Stimulated activated CD8-positive, alpha-beta memory T cell treated with anti-CD3 and anti-CD28 coated beads, Interleukin-4, amount 100 ng/mL, for 1 hour (primary cell): ENCODE results near the gene CLEC9A.

Experiments
- DNase-seq, 2 donors: peaks; one replicate each; pipeline ENCODE4 v3.0.0-alpha.2; 2020; ENCODE audit warnings: low read depth in 2 of 2, low spot score in 1 of 2

Gene CLEC9A

DNA sequence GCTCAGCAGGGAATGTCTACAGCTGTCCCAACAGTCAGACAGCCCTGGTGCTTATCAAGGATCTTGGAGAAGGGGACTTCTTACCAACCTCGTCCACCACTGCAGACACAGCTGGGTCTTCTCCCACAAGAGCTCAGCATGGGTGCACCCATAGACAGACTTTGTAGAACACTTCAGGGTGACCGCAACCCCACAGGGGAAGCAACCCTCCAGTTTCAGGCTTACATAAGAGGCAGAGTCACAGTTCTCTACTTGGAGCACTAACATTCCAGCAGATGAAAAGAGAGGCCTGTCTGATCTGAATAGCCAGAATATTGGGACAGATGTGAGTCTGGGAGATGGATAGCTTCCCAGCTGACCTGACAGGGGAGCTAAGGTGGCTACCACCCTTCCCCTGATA, 71.8 kb downstream of the CLEC9A start:
- DNase-seq, result no peak

DNA sequence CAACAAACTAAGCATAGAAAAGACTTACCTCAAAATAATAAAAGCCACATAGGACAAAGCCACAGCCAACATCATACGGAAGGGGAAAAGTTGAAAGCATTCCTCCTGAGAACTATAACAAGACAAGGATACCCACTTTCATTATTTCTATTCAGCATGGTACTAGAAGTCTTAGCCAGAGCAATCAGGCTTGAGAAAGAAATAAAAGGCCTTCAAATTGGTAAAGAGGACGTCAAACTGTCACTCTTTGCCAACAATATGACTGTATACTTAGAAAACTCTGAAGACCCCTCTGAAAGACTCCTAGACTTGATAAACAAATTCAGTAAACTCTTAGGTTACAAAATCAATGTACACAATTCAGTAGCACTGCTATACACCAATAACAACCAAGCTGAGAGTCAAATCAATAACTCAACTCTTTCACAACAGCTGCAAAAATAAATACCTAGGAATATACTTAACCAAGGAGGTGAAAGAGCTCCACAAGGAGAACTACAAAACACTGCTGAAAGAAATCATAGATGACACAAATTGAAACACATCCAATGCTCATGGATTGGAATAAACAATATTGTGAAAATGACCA, 79.9 kb downstream of the CLEC9A start:
- no peak for DNase-seq

DNA sequence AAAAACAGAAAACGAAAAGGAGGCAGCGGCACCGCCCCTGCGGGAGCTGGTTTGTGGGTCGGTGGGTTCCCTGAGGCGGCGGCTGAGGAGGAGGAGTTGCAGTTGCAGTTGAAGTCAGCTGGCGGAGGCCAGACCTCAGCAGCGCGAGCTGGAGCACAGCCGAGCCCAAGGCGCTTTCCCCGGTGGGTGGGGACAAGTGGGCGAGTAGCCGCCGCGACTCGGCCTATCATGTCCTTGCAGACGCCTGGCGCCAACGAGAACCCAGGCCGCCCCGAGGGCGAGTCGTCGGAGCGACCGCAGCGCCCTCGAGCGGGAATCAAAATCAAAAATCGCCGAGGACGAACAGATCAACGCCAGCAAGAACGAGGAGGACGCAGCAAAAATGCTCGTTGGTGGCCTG, 81.0 kb downstream of the CLEC9A start:
- DNase-seq, result no peak

DNA sequence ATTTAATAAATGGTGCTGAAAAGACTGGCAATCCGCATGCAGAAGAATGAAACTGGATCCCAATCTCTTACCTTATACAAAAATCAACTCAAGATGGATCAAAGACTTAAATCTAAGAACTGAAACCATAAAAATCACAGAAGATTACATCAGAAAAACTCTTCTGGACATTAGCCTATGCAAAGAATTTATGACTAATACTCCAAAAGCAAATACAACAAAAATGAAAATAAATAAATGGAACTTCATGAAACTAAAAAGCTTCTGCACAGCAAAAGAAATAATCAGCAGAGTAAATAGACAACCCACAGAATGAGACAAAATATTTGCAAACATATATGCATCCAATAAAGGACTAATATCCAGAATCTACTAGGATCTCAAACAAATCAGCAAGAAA, 82.6 kb downstream of the CLEC9A start:
- no peak for DNase-seq

DNA sequence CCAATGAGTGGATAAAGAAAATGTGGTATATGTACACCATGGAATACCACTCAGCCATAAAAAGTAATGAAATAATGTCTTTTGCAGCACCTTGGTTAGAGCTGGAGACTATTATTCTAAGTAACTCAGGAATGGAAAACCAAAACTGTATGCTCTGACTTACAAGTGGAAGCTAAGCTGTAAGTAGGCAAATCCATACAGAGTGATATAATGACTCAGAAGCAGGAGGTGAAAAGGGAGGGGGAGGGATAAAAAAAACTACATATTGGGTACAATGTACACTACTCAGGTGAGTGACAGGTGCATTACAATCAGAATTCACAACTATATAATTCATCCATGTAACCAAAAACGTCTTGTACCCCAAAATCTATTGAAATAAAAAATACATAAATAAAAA, 83.4 kb downstream of the CLEC9A start:
- DNase-seq, result no peak

DNA sequence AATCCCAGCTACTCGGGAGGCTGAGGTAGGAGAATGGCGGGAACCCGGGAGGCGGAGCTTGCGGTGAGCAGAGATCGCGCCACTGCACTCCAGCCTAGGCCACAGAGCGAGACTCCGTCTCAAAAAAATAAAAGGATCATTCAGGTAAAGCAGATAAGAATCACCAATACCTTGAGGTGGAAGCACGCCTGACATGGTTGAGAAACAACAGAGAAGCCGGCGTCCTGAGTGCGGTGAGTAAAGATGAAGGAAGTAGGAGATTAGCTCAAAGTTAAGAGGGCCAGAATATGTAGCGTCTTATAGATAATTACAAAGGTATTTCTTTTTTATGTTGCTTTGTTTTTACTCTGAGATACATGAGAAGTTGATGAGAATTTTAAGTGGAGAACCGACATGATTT, 84.8 kb downstream of the CLEC9A start:
- no peak for DNase-seq
